HUDEP-2 (cell line): ENCODE data around the gene SRMS.
"Not testable (repeated sequence)": the region's sequence is repeated elsewhere in the genome, so short reads cannot be mapped to it uniquely, and the experiment has no call there.

Experiments used
- DNase-seq, 76 experiments: peaks; one replicate each; lab custom pipeline; 2025; ENCODE audit not compliant: unreplicated experiment in 76 of 76; lab: John Stamatoyannopoulos, UW

SRMS gene

DNA sequence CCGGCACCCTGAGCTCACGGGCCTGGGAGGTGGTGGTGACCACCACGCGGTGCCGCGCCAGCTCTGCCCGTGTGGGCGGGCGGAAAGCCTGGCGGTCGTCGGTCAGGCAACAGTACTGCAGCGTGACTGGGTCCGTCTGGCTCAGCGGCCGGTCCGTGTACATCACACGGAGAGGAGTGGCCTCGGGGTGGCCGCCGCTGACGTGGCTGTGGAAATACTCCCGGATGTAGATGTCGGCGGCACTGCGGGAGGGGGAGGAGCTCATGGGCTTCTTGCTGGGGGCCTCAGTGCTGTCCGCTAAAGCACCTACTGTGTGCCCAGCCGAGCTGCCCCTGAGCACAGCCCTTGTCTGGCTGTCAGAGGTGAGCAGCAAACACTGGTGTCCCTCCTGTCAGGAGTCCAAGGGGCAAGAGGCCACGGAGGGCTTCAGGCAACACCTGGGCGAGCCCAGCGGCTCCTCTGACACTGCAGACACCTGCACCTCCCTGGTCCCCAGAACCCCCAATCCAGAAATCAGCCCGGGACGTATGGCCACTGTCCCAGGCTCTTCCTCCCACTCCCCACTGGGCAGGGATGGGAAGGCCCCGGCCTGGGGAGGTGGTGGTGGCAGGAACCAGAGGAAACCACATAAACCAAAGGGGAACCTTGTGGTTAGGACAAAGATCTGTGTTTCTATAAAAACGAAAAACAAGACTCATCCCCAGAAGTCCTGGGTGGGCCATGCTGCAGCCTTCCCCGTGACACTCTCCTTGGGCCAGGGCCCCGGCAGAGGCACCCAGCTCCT is 20.0 kb upstream of the SRMS start:
- no peak for DNase-seq

DNA sequence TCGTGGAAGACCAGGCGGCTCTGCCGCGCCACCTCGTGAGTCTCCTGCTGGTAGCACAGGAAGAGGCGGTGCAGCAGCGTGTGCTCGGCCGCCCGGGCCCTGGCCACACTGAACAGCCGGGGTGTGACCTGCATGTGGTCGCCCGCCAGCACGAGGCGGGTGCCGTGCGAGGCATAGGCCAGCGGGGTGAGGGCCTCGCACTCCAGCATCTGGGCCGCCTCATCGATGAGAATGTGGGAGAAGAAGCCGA is 19.5 kb upstream of the SRMS start:
- no peak for DNase-seq

DNA sequence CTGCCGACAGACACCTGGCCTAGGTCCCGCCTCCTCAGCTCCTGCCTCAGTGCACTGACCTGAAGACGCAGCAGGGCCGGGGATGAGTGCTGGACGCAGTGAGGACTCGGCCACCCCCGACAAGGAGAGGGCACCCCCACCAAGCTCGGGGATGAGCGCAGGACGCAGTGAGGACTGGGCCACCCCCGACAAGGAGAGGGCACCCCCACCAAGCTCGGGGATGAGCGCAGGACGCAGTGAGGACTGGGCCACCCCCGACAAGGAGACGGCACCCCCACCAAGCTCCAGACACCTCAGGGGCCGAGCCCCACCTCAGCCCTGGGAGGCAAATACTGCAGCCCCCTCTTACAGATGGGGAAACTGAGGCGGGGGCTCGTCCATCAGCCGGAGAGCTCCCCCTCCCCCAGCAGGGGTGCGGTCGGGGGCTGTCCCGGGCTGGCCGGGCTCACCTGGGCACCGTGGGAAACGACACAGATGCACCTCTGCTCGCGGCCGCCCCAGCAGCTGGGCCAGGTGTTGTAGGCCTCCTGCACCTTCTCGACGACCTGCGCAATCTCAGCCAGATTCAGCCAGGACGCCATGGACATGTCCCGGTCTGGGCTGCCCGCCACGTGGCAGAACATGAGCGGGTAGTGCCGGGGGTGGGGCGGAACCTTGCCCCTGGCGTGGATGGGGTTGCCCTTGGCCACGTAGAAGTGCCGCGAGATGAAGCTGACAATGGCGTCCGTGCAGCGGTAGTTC is 19.0 kb upstream of the SRMS start:
- DNase-seq = no peak

DNA sequence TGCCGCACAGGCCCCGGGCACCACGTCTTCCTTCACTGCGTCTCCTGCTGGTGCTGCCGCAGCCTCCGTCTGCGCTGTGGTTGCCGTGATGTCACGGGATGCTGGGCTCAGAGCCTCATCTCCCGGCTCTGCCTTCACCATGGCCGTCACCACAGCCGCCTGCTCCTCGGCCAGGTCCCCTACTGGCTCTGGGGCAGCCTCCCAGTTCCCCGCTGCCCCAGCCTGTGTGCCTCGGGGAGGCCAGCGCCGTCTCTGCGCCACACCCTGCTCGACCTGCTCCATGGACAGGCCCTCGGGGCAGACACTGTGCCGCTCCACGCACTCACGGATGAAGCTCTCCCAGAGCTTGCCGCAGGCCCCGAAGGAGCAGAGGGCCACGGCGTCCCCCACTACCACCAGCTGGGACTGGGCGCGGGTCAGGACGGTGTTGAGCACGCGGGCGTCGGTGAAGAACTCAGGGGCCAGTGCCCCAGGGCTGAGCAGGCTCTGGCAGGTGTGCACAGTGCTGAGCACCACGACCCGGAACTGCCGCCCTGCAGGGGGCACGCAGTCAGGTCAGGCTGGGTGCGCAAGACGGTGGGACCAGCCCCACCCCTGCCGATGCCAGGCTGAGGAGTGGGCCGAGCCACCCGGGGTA is 18.3 kb upstream of the SRMS start:
- no peak for DNase-seq

DNA sequence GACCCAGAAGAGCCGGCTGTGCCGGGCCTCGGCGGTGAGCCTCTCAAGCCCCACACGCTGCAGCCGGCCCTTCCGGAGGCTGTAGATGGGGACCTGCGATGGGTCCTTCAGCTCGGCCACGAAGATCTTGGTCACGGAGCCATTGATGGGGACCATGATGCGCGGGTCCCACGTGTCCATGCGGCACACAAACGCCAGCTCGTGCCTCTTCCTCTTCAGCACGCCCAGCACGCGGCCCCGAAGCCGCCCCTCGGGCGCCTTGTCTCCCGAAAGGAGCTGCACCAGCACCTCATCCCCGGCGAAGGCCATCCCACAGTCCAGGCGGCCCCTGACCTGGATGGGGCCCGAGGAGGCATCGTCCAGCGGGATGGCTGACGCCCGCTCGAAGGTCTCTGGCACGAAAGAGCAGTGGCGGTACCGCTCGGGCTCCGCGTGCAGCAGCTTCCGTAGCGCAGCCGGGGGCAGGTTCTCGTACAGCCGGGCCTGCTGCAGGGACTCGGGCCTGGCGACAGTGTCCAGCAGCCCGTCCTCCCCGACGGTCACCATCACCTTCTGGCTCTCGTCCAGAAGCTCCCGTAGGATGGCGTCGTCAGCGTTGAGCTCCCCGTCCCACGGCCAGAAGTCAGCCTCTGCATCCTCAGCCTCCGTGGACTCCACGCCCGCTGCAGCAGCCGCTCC is 17.6 kb upstream of the SRMS start:
- no peak for DNase-seq

DNA sequence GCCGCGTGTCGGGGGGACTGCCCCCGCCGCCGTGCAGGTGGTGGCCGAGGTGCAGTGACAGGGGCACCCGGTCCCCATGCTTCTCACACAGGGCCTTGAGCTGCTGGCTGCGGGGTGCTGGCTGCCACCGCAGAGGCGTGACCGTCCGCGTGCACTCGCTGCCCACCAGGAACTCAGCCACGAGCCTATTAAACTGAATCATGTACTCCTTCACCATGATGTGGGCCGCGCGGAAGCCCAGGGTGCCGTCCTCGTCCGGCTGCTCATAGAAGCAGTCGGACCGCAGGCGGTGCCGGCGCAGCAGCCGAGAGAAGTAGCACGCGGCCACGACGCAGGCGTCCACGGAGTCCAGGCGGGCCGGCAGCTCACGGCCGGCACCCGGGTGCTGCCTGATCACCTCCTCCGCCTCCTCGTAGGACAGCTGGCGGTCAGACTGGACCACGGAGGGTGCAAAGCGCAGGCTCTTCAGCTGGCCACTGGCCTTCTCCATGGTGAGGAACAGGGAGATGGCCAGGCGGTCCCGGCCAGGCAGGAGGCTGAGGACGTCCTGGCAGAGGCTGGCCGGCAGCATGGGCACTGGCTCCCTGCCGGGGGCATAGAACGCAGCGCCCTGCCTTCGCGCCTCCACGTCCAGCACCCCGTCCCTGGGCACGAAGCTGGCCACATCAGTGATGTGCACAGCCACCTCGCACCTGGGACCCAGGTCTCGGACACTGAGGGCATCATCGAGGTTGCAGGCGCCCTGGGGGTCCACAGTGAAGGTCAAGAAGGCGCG is 16.7 kb upstream of the SRMS start:
- no peak for DNase-seq

DNA sequence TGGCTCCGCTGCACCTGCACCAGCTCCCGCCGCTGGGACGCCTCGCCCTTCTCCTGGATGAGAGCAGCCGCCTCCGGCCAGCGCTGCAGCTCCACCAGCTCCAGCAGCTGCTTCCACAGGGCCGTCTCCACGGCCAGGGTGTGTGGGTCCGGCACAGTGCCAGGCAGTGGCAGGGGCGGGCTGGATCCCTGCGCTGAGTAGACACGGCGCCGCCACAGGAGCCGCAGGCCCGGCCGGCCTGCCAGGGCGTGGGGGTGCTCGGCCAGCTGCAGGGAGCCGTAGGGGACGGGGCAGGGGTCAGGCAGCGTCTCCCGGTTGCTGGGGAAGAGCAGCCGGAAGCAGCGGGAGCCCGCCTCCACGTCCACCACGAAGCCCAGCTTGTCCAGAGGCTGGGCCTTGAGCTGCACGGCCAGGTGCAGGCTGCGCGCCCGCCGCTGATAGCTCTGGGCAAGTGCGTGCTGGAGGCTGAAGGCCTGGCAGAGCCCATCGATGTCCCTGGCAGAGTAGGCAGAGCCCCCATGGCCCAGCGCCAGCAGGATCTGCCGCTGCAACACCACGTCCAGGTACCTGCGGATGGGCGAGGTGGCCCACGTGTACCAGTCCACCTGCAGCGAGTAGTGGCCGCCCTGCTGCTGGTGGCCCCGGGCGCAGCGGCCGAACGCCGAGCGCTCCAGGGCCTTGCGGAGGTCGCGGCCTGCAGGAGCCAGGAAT is 15.8 kb upstream of the SRMS start:
- no peak for DNase-seq

DNA sequence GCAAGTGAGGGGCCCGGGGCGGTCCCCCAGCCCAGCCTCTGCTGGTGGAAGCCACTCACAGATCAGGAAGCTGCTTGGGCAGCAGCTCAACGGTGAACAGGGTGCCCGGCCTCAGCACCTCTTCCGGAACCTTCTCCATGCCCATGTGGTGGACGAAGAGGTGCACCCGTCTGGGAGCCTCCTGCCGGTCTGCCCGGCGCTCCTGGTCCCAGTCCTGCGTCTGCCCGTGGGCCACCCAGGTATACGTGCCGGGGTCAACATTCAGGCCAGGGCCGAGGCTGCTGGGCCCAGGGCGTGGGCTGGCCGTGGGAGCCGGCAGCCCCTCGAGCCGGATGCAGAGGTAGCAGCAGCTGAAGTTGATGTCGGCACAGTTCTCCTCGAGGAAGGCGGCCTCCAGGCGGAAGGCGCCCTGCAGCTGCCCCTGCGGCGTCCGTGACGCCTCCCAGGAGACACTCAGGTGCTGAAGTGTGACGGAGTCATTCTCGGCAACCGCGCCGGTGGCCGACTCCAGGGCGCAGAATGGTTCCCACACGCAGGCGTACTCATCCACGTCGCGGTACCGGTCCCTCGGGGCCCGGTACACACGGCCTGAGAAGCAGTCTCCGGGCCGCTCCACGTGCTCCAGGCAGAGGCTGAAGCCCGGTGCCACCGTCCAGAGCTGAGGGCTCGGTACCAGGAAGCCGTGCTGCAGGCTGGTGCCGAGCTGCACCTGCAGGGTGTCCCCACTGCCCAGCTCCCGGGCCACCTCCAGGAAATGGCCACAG is 15.1 kb upstream of the SRMS start:
- DNase-seq = no peak

DNA sequence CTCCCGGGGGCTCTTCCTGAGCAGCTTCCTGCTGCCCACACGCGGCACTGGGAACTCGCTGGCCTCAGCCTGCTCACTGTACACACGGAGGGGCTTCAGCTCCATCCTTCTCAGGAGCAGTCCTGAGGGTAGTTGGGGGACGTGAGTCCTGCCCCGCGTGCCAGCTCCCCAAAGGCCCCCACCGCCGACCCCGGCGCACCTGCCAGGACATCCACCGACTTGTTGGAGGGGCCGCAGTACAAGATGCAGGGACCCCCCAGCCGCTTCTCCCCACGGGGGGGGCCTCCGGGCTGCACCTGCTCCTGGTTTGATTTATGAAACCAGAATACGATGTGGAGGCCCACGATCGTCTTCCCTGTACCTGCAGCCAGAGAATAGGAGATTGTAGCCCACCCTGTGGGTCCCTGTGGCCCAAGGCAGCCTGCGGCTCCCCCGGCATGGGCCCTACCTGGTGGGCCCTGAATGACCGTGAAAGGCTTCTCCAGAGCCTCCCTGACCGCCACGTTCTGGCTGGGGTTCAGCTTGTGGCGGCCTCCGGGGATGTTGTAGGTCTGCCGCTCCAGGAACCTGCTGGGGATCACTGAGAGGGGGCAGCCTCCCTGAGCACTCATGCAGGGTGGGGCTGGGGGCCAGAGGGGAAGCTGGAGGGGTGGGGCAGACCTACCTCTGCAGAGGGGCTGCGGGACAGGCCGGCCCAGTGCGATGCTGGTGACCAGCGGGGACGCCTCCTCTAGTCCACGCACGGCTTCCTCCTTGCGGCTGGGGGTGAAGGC is 14.3 kb upstream of the SRMS start:
- no peak for DNase-seq

DNA sequence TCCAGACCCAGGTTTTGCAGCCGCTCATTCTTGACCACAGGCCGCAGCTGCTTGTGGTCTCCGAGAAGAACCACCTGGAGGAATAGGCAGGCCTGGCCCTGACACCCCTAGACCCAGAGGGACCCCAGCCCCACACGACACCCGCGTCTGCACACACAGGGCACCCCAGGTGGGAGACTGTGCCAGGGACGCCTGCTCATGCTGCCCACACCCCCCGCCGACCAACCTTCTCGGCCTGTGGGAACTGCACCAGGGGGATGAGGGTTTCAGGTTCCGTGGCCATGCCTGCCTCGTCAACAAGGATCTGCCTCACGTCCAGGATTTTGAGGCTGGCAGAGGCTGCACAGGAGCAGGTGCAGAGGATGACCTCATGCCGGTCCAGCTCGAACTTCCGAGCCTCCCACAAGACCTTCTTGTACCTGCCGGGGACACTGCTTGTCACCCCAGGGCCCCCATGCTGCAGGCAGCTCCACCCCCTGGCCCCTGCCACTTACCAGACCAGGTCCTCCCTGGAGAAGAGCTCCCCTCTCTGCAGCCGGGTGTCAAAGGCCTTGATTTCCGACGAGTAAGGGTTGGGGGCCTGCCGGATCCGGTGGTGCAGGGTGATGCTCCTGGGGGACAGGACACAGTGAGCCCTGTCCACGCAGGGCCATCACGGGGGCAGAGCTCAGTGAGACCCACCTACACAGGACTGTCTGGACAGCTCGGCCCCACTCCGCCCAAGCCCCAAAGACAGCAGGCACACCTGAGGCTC is 13.5 kb upstream of the SRMS start:
- no peak for DNase-seq

DNA sequence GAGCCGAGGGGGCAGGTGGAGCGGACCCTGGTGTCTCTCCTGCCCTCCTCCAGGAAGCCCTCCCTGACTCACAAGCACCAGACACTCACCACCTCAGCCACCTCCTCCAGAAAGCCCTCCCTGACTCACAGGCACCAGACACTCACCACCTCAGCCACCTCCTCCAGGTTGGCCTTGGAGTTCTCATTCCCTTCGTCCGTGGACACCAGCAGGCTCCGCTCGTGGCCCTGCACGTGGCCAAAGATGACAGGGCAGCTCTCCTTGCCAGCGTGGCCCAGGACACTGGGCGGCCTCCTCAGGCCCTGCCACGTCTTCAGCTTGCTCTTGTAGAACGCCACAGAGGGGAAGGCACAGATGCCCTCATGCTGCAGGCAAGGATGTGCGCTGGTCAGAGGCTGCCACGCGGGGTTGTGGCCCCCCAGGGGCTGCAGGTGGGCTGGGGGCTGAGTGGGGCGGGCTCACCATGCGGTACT is 12.8 kb upstream of the SRMS start:
- no peak for DNase-seq

DNA sequence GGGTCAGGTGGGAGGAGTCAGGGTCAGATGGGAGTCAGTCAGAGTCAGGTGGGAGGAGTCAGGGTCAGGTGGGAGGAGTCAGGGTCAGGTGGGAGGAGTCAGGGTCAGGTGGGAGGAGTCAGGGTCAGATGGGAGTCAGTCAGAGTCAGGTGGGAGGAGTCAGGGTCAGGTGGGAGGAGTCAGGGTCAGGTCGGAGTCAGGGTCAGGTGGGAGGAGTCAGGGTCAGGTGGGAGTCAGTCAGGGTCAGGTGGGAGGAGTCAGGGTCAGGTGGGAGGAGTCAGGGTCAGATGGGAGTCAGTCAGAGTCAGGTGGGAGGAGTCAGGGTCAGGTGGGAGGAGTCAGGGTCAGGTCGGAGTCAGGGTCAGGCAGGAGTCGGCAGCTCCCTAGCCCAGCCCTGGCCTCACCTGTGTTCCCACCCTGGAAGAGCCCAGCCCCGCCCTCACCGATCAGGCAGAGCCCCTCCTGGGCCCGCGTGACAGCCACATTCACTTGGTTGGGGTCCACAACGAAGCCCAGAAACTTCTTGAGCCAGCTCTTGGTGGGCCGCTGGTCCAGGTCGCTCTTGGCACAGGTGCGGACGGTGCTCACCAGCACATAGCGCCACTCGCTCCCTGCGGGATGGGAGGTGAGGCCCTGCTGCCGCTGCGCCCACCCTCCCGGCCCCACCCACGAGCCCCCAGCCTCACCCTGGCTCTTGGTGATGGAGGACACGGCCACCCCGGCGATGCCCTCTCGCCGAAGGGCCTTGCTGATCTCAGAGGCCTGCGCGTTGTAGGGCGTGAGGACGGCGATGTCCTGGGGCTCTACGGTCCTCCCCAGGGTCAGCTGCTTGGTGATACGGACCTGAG is 12.2 kb upstream of the SRMS start:
- DNase-seq = not testable (repeated sequence)

DNA sequence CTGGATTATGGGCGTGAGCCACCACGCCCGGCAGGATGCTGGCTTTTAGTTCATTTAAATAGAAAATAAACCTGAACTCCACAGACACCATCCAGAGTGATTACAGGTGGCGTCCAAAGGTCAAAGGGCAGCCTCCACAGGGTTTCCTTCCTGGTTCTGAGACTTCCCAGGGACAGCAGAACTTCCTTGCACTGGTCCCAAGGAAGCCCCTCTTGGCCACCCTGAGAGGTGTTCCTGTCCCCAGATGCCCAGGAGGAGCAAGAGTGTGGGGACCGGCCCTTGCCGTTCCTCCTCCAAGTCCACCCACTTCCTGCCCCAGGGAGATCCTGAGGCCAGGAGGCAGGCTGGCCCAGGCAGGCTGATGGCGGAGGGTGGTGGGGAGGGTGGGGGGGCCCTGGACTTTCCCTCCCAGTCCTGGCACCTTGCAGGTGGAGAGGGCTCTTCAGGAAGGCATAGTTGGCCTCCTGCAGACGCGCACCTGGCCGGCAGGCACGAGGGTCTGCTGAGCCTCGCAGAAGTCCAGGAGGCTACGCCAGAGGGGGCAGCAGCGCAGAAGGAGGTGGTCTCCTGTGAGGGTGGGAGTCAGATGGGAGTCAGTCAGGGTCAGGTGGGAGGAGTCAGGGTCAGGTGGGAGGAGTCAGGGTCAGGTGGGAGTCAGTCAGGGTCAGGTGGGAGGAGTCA is 11.4 kb upstream of the SRMS start:
- DNase-seq = no peak

DNA sequence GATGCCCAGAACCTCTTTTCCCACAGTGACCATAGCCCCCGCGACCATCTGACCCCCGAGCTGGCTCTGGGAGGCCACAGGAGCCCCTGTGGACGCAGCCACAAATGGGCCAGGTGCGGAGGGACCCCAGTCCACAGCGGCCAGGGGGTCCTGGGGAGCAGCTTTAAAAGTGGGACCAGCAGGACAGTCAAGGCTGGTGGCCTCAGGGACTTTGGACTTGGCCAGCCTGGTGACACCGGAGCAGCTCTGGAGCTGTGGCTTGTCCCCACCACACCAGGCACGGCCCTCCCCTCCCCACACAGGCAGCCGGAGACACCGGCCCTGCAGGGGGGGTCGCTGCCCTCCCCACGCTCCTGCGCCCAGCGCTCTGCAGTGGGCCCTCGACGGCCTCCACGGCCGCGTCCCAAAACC is 9.9 kb upstream of the SRMS start:
- no peak for DNase-seq

DNA sequence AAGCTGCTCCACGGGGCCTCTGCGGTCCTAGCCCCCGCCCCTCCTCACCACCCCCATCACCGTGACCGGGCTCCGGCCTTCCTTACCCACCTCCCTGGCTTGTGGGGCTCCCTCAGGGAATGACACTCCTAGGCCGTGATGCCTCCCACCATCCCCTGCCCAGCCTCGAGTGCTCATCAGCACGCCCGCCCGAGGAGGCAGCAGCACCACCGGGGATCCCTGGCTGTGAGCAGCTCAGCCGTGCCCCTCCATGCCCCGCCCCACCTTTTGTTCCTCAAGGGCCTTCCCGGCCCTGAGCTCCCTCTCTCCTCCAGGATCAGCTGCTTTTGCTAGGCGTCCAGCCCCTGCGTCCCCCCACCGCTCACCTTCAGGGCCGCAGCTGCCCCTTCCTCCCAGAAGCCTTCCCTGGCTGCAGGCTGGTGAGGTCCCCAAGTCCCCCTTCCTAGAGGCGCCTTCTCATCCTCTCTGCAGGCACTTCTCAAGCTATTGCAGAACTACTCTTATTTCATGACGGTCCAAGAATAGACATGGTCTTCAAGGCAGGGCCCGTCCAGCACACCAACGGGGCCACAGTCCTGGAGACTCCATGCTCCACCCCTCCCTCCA is 9.4 kb upstream of the SRMS start:
- DNase-seq = no peak
